CD4-positive, alpha-beta T cell (primary cell): ENCODE results near the gene PARP12. TPM values are rescaled to one million over a fixed set of nuclear protein-coding genes. Genes with fewer than 3 reads are reported as not detected.

Experiments
- ATAC-seq: fragments of 200-7000 bp; cut with Tn5 transposase; one replicate; pipeline ENCODE4 v1.10.0; 2022; ENCODE audit warnings: mild to moderate bottlenecking; ENCODE audit not compliant: poor library complexity
- CTCF ChIA-PET: fragments of 350-600 bp; sonication (Branson Sonifier 250); formaldehyde crosslinking; loops from one replicate; lab custom pipeline; 2021; ENCODE audit warnings: antibody characterized with exemption, inconsistent platforms; lab: Charles Lee
- POLR2A ChIA-PET: fragments of 350-600 bp; sonication (Branson Sonifier 250); formaldehyde crosslinking; loops from one replicate; lab custom pipeline; 2021; ENCODE audit warnings: antibody characterized with exemption, inconsistent platforms; lab: Charles Lee
- DNase-seq, 14 experiments: peaks; one replicate each; pipeline ENCODE4 v3.0.0-alpha.2; 2013 to 2020; ENCODE audit warnings: mixed read lengths in 2 of 14
- H3K27ac ChIP-seq, 2 donors: one replicate each; pipeline versions ENCODE4 v1.5.1 to v1.7.0; 2013; ENCODE audit warnings: low read length in 2 of 2, low read depth in 1 of 2, mild to moderate bottlenecking in 1 of 2
- H3K27me3 ChIP-seq, 2 experiments: 1 replicate in 1 of 2; 2 replicates in 1 of 2; pipeline versions ENCODE4 v1.6.1 to v1.7.0; 2013; ENCODE audit warnings: low read length in 2 of 2, control low read depth in 1 of 2, mild to moderate bottlenecking in 1 of 2, moderate library complexity in 1 of 2; ENCODE audit not compliant: insufficient read depth in 2 of 2, control insufficient read depth in 1 of 2
- H3K36me3 ChIP-seq: one replicate; pipeline ENCODE4 v1.6.1; 2013; ENCODE audit warnings: low read length, control low read depth; ENCODE audit not compliant: insufficient read depth
- H3K4me1 ChIP-seq: one replicate; pipeline ENCODE4 v1.6.1; 2013; ENCODE audit warnings: low read length, control low read depth; ENCODE audit not compliant: insufficient read depth
- H3K4me3 ChIP-seq: one replicate; pipeline ENCODE4 v1.5.1; 2013; ENCODE audit warnings: mild to moderate bottlenecking, low read length, moderate library complexity
- H3K9me3 ChIP-seq, 2 experiments: 1 replicate in 1 of 2; 2 replicates in 1 of 2; pipeline versions ENCODE4 v1.6.1 to v1.7.0; 2013; ENCODE audit warnings: low read length in 2 of 2, mild to moderate bottlenecking in 2 of 2, control low read depth in 1 of 2, moderate library complexity in 1 of 2; ENCODE audit not compliant: control insufficient read depth in 1 of 2, insufficient read depth in 1 of 2
- H3K27ac Mint-ChIP-seq: one replicate; pipeline ENCODE4 v1.8.0; 2020; ENCODE audit warnings: mixed read lengths
- H3K27me3 Mint-ChIP-seq: one replicate; pipeline ENCODE4 v1.8.0; 2021; ENCODE audit warnings: mixed read lengths
- H3K36me3 Mint-ChIP-seq: one replicate; pipeline ENCODE4 v1.8.0; 2021; ENCODE audit warnings: low read depth, mixed read lengths
- H3K4me1 Mint-ChIP-seq: one replicate; pipeline ENCODE4 v1.8.0; 2021; ENCODE audit warnings: low read depth, mixed read lengths
- H3K4me3 Mint-ChIP-seq: one replicate; pipeline ENCODE4 v1.8.0; 2020; ENCODE audit warnings: mild to moderate bottlenecking, mixed read lengths
- H3K9me3 Mint-ChIP-seq: one replicate; pipeline ENCODE4 v1.8.0; 2020; ENCODE audit warnings: mixed read lengths
- CTCF ChIP-seq: fragments of 200-600 bp; IDR thresholded peaks from one replicate; pipeline ENCODE4 v1.8.0; 2022; ENCODE audit warnings: antibody characterized with exemption, mild to moderate bottlenecking
- intact Hi-C, 2 experiments: fragments of 100-400 bp; cut with DNase I in 1 of 2; cut with micrococcal nuclease in 1 of 2; formaldehyde crosslinking; loops; one replicate each; pipeline versions ENCODE4 v1.15.1 to v1.9.0; 2023 to 2025; cut with DNase I, micrococcal nuclease
- total RNA-seq, 174 experiments: library from RNA in 2 of 174; stranded (reverse) in 2 of 174; gene quantifications; one replicate each; pipeline ENCODE4 v1.2.3 and lab custom pipeline; 2021 to 2026

The PARP12 gene
- total RNA-seq, 2 experiments from 2014 or later: 76.7 to 78.5 TPM

GRCh38 chr7:140019172-140019571 is 43.6 kb downstream of the PARP12 start:
- H3K4me1 Mint-ChIP-seq: no peaks in the 10 kb centered on the region
- Histone ChIP-seq H3K9me3 (no peaks in the 10 kb centered on the region), H3K4me1 (no peaks in the 10 kb centered on the region), H3K27me3 (no peaks in the 10 kb centered on the region), H3K4me3 (no peak overlapping the region), H3K36me3 (peaks cover 20% of the 10 kb centered on the region), H3K27ac (no peak overlapping the region)
- H3K27ac Mint-ChIP-seq: no peak overlapping the region
- no peak for ATAC-seq
- ChIA-PET POLR2A (interaction anchor here (0.6 kb wide), 1 partner anchor 60 kb away, joined by 3 read pairs; no protein-coding TSS in a partner anchor), CTCF (no interaction called here)
- DNase-seq: no peak
- intact Hi-C loops: no loop called here
- TF ChIP-seq CTCF: no peak
- H3K27me3 Mint-ChIP-seq: no peaks in the 10 kb centered on the region
- no peak overlapping the region for H3K4me3 Mint-ChIP-seq
- H3K36me3 Mint-ChIP-seq: peaks cover 26% of the 10 kb centered on the region
- H3K9me3 Mint-ChIP-seq: no peaks in the 10 kb centered on the region

- H3K9me3 ChIP-seq: no peaks in the 10 kb centered on the region
- H3K27me3 ChIP-seq: no peaks in the 10 kb centered on the region
- peaks cover 13% of the 10 kb centered on the region for H3K36me3 ChIP-seq
- DNase-seq (no peak), ATAC-seq (no peak)
- peaks cover 18% of the 10 kb centered on the region for H3K36me3 Mint-ChIP-seq
- H3K9me3 Mint-ChIP-seq: no peaks in the 10 kb centered on the region
- no peak overlapping the region for H3K4me3 ChIP-seq
- CTCF ChIA-PET: no interaction called here
- POLR2A ChIA-PET: no interaction called here
- no peak overlapping the region for H3K27ac Mint-ChIP-seq
- no peak for TF ChIP-seq CTCF
- no peaks in the 10 kb centered on the region for H3K4me1 ChIP-seq
- H3K27me3 Mint-ChIP-seq: no peaks in the 10 kb centered on the region
- H3K27ac ChIP-seq: no peak overlapping the region
- no peak overlapping the region for H3K4me3 Mint-ChIP-seq
- intact Hi-C loops: no loop called here
- no peaks in the 10 kb centered on the region for H3K4me1 Mint-ChIP-seq
Observed at GRCh38 chr7:140018125-140019043, 44.4 kb downstream of the PARP12 start.

- ATAC-seq (no peak), DNase-seq (no peak)
- no peaks in the 10 kb centered on the region for H3K9me3 ChIP-seq
- no peaks in the 10 kb centered on the region for H3K27me3 Mint-ChIP-seq
- peaks cover 4% of the 10 kb centered on the region for H3K36me3 ChIP-seq
- no peak overlapping the region for H3K27ac ChIP-seq
- H3K4me3 ChIP-seq: no peak overlapping the region
- H3K4me1 Mint-ChIP-seq: no peaks in the 10 kb centered on the region
- H3K27me3 ChIP-seq: no peaks in the 10 kb centered on the region
- H3K36me3 Mint-ChIP-seq: peaks cover 9% of the 10 kb centered on the region
- H3K4me3 Mint-ChIP-seq: no peak overlapping the region
- H3K27ac Mint-ChIP-seq: no peak overlapping the region
- no peaks in the 10 kb centered on the region for H3K4me1 ChIP-seq
- intact Hi-C loops: no loop called here
- CTCF ChIA-PET: no interaction called here
- no peak for TF ChIP-seq CTCF
- no peaks in the 10 kb centered on the region for H3K9me3 Mint-ChIP-seq
- POLR2A ChIA-PET: no interaction called here
Observed at GRCh38 chr7:140017543-140017942, 45.2 kb downstream of the PARP12 start.
